ENCODE results near the gene VEZF1. TPM values are rescaled to one million over a fixed set of nuclear protein-coding genes. Genes with fewer than 3 reads are reported as not detected.

Gene VEZF1
- 10 to 100 TPM; 38.9 to 53.3 TPM for total RNA-seq
- long read RNA-seq, transcript VEZF1-202 (6 exons, 2,321 nt) = major isoform, 8 of 12 reads
- long read RNA-seq, partial matches to known transcripts = 2 of 12 reads
- long read RNA-seq, other reads (novel, unspliced or antisense) = 2 of 12 reads

- peak; percentile 71 for ATAC-seq
- DNase-seq = peak; percentile 75 to 86
- intact Hi-C loops (cut with DNase I, micrococcal nuclease) = loop anchor here in 1 of 2 donors (10.0 kb wide), 1 partner anchor 93 kb away; no protein-coding TSS in a partner anchor
Observed at GRCh38 chr17:57987581-57988300, at the start of gene VEZF1. Gene VEZF1 (minus strand): TSS chr17:57988254. CDS start chr17:57988111, 143 bp downstream.

GRCh38 chr17:58032691-58033415 is 44.8 kb upstream of the VEZF1 start:
- ATAC-seq (no peak), DNase-seq (no peak)
- intact Hi-C loops (cut with DNase I, micrococcal nuclease) = no loop called here

DNA sequence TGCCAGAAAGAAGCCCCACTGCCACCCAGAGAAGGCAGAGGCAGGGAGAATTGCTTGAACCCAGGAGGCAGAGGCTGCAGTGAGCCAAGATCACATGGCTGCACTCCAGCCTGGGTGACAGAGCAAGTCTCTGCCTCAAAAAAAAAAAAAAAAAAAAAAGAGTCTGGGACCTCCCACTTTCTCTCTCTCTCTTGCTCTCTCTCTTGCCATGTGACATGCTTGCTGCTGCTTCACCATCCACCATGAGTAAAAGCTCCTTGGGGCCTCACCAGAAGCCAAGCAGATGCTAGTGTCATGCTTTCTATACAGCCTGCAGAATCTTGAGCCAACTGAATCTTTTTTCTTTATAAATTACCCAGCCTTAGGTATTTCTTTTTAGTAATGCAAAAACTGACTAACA is 40.5 kb upstream of the VEZF1 start:
- no peak for DNase-seq
- ATAC-seq = no peak
- intact Hi-C loops (cut with DNase I, micrococcal nuclease) = no loop called here

DNA sequence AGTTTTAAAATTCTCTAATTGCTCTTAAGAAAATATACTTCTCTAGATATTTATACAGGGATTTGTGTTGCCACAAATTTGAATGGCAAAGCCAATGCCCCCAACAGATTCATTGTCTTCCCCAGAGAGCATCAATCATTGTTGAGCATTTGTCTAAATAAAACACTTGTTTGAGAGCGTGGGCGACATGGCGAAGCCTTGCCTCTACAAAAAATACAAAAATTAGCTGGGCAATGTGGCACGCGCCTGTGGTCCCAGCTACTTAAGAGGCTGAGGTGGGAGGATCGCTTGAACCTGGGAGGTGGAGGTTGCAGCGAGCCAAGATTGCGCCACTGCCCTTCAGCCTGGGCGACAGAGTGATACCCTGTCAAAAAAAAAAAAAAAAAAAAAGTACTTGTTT is 32.3 kb upstream of the VEZF1 start:
- ATAC-seq (no peak), DNase-seq (no peak)
- intact Hi-C loops (cut with DNase I, micrococcal nuclease) = no loop called here

DNA sequence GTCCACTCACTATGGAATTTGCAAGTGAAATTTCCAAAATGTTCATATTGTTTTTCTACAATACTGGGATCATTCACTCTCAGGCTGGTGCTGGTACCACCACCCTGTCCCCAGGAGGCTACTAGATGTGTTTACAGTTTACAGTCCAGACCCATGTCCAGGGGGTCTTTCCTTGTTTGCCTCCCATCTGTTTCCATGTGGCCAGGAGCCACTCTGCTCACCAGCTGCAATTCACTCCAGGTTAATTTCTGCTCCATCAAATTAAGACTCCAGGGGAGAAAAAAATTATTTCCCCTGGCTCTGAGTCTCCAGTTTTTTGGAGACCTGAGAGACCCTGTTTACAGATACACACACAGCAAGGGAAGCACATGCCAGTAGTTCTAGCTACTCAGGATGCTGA is 31.5 kb upstream of the VEZF1 start:
- DNase-seq = no peak
- intact Hi-C loops (cut with DNase I, micrococcal nuclease) = no loop called here
- ATAC-seq = no peak

GRCh38 chr17:58019039-58019438 is 31.0 kb upstream of the VEZF1 start:
- DNase-seq = no peak
- no peak for ATAC-seq
- intact Hi-C loops (cut with DNase I, micrococcal nuclease) = no loop called here

GRCh38 chr17:58010067-58010799 is 22.2 kb upstream of the VEZF1 start:
- no peak for DNase-seq
- intact Hi-C loops (cut with DNase I, micrococcal nuclease) = no loop called here
- ATAC-seq = no peak

GRCh38 chr17:58007781-58008706 is 20.0 kb upstream of the VEZF1 start:
- ATAC-seq (no peak), DNase-seq (no peak)
- intact Hi-C loops (cut with DNase I, micrococcal nuclease) = no loop called here

- intact Hi-C loops (cut with DNase I, micrococcal nuclease) = no loop called here
- DNase-seq (peak; percentile 97 to 98), ATAC-seq (peak; percentile 91)
Observed at GRCh38 chr17:58006924-58007780, 19.1 kb upstream of the VEZF1 start, which contains the start of gene SRSF1. Gene SRSF1 (minus strand): TSS chr17:58007246. CDS start chr17:58007137, 109 bp downstream.

GRCh38 chr17:58006560-58006923 is 18.5 kb upstream of the VEZF1 start:
- intact Hi-C loops (cut with DNase I, micrococcal nuclease) = no loop called here
- ATAC-seq (peak; percentile 65), DNase-seq (peak; percentile 85 to 87)

- no peak for ATAC-seq
- no peak for DNase-seq
- intact Hi-C loops (cut with DNase I, micrococcal nuclease) = no loop called here
Observed at GRCh38 chr17:58005728-58006559, 17.9 kb upstream of the VEZF1 start.

GRCh38 chr17:58005031-58005727 is 17.1 kb upstream of the VEZF1 start:
- DNase-seq (no peak), ATAC-seq (no peak)
- intact Hi-C loops (cut with DNase I, micrococcal nuclease) = no loop called here

DNA sequence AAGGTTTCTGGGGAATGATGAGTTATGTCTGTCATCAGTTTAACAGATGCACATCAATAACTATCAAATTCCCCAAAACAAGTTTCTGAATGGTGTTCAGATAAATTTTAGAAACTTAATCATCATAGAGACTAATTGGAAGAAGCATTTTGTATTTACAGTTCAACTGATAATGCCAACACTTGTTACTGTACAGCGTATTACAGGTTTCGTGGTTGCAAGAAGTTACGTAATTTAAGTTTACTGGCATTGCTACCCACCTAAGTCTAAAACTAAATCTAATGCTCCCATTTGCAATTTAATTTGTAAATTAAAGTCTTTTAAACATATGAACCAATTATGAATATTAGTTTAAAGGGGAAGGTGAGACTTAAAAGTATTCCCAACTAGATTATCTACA is 16.0 kb upstream of the VEZF1 start:
- DNase-seq (no peak), ATAC-seq (no peak)
- intact Hi-C loops (cut with DNase I, micrococcal nuclease) = no loop called here

GRCh38 chr17:58002973-58003372 is 14.9 kb upstream of the VEZF1 start:
- intact Hi-C loops (cut with DNase I, micrococcal nuclease) = no loop called here
- DNase-seq = no peak

DNA sequence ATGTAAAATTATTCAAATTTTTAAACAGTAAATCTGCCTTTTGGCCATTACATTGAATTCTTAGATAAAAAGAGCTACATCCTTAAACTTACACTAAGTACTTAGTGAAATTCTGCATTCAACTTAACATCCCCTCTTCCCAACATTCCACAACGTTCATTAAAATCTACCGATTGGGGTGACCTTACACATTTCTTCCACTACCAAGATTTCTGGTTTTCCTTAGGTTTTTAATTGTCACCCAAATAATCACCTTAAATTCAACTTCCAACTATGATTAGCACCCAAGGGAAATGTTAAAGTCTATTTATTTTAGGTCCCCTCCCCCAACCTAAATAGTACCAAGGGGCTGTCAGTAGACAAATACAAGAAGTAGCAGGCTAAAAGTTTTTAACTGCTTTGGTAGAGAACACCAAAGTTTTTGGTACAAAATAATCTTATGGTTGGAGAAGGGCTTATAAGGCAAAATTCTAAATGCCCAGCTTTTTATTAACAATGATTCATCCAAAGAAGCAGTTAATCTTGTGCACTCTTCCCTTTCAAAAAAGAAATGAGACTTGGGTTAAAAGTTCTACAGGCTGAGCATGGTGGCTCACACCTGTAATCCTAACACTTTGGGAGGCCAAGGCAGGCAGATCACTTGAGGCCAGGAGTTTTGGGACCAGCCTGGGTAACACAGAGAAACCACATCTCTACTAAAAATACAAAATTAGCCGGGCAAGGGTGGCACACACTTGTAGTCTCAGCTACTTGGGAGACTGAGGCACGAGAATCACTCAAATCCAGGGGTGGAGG is 14.3 kb upstream of the VEZF1 start:
- DNase-seq (no peak), ATAC-seq (no peak)
- intact Hi-C loops (cut with DNase I, micrococcal nuclease) = no loop called here

More at GRCh38 chr17:58002973-58003372, 14.9 kb upstream of the VEZF1 start:
- ATAC-seq = no peak

Measured in left colon (tissue), 2 donors.